ENCODE data around the gene CHAT. TPM values are rescaled to one million over a fixed set of nuclear protein-coding genes. Genes with fewer than 3 reads are reported as not detected.

CHAT gene
- polyA plus RNA-seq, 1 donor (not counting 4 experiments of a cell fraction or from before 2014, with no cell fraction given): not detected

DNA sequence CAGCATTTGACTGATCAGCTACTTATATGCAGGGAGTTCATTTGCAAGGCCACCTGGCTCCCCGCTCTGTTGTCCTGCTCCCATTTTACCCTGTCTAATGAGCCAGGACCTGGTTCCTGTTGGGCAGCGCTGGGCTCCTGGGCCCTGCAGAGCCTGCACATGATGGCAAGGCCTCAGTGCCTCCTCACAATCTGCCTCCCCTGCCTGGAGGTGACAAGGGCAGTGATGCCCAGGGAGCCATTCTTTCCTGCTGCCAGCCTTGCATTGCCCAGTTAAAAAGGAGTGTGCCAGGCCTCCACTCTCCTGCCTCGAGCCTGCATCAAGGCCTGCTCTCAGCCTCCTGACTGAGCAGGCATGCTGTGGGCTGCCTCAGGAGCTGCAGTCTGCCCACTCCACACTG lies 28.5 kb downstream of the CHAT start:
- Histone ChIP-seq H3K36me3 (ENCODE audit: control insufficient read depth in 2 of 2, extremely low read depth in 1 of 2, insufficient read depth in 2 of 2, low read length in 2 of 2) (no peaks in the 10 kb centered on the region), H2AFZ (ENCODE audit: control insufficient read depth, low read length) (no peak overlapping the region), H3K9ac (ENCODE audit: control insufficient read depth, extremely low read depth, insufficient read depth, low read length) (no peak overlapping the region), H3K27me3 (ENCODE audit: control insufficient read depth, extremely low read depth, insufficient read depth, low read length) (peaks cover 25% of the 10 kb centered on the region), H3K9me1 (ENCODE audit: control insufficient read depth, extremely low read depth, insufficient read depth, low read length) (no peaks in the 10 kb centered on the region), H4K20me1 (ENCODE audit: control insufficient read depth, extremely low read depth, insufficient read depth, low read length) (peaks cover 2% of the 10 kb centered on the region), H3K4me2 (ENCODE audit: control insufficient read depth, extremely low read depth, insufficient read depth, low read depth, low read length) (no peak overlapping the region), H3K9me3 (ENCODE audit: control insufficient read depth, low read depth, low read length) (no peaks in the 10 kb centered on the region), H3K4me3 (ENCODE audit: control insufficient read depth in 2 of 3, extremely low read depth in 1 of 3, insufficient read depth in 2 of 3, low read depth in 1 of 3, low read length in 3 of 3) (no peak overlapping the region), H3K27ac (ENCODE audit: control insufficient read depth, insufficient read depth, low read length) (no peak overlapping the region), H3K4me1 (ENCODE audit: control insufficient read depth, extremely low read depth, insufficient read depth, low read length) (no peaks in the 10 kb centered on the region), H3K79me2 (ENCODE audit: control insufficient read depth, insufficient read depth, low read length) (no peaks in the 10 kb centered on the region)
- dilution Hi-C loops (cut with MboI; ENCODE audit: extremely low pct_ligation_motif_present, low sequenced_read_pairs): no loop called here
- no peak for DNase-seq (ENCODE audit: low read depth, low spot score)
- no peak for FAIRE-seq
- TF ChIP-seq EZH2 (IDR thresholded peaks at IDR 0.05; ENCODE audit: low read length): no peak
- TF ChIP-seq, protein P1, sequence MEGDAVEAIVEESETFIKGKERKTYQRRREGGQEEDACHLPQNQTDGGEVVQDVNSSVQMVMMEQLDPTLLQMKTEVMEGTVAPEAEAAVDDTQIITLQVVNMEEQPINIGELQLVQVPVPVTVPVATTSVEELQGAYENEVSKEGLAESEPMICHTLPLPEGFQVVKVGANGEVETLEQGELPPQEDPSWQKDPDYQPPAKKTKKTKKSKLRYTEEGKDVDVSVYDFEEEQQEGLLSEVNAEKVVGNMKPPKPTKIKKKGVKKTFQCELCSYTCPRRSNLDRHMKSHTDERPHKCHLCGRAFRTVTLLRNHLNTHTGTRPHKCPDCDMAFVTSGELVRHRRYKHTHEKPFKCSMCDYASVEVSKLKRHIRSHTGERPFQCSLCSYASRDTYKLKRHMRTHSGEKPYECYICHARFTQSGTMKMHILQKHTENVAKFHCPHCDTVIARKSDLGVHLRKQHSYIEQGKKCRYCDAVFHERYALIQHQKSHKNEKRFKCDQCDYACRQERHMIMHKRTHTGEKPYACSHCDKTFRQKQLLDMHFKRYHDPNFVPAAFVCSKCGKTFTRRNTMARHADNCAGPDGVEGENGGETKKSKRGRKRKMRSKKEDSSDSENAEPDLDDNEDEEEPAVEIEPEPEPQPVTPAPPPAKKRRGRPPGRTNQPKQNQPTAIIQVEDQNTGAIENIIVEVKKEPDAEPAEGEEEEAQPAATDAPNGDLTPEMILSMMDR (optimal IDR thresholded peaks at IDR 0.05 in 1 of 3, IDR thresholded peaks at IDR 0.05 in 1 of 3, conservative IDR thresholded peaks at IDR 0.05 in 1 of 3; ENCODE audit: extremely low read depth in 1 of 3, insufficient read depth in 2 of 3, low read length in 3 of 3): no peak

GRCh38 chr10:49643241-49644034 lies 29.6 kb downstream of the CHAT start:
- H4K20me1 ChIP-seq (ENCODE audit: control insufficient read depth, extremely low read depth, insufficient read depth, low read length): peaks cover 2% of the 10 kb centered on the region
- H3K27me3 ChIP-seq (ENCODE audit: control insufficient read depth, extremely low read depth, insufficient read depth, low read length): peaks cover 21% of the 10 kb centered on the region
- no peaks in the 10 kb centered on the region for H3K4me1 ChIP-seq (ENCODE audit: control insufficient read depth, extremely low read depth, insufficient read depth, low read length)
- H3K79me2 ChIP-seq (ENCODE audit: control insufficient read depth, insufficient read depth, low read length): no peaks in the 10 kb centered on the region
- H3K4me2 ChIP-seq (ENCODE audit: control insufficient read depth, extremely low read depth, insufficient read depth, low read depth, low read length): no peak overlapping the region
- no peak overlapping the region for H3K27ac ChIP-seq (ENCODE audit: control insufficient read depth, insufficient read depth, low read length)
- H3K9ac ChIP-seq (ENCODE audit: control insufficient read depth, extremely low read depth, insufficient read depth, low read length): no peak overlapping the region
- dilution Hi-C loops (cut with MboI; ENCODE audit: extremely low pct_ligation_motif_present, low sequenced_read_pairs): no loop called here
- no peak overlapping the region for H3K4me3 ChIP-seq (ENCODE audit: control insufficient read depth in 2 of 3, extremely low read depth in 1 of 3, insufficient read depth in 2 of 3, low read depth in 1 of 3, low read length in 3 of 3)
- H2AFZ ChIP-seq (ENCODE audit: control insufficient read depth, low read length): no peak overlapping the region
- H3K9me3 ChIP-seq (ENCODE audit: control insufficient read depth, low read depth, low read length): no peaks in the 10 kb centered on the region
- TF ChIP-seq, protein P1 (optimal IDR thresholded peaks at IDR 0.05 in 1 of 3, IDR thresholded peaks at IDR 0.05 in 1 of 3, conservative IDR thresholded peaks at IDR 0.05 in 1 of 3; ENCODE audit: extremely low read depth in 1 of 3, insufficient read depth in 2 of 3, low read length in 3 of 3): no peak
- no peak for TF ChIP-seq EZH2 (IDR thresholded peaks at IDR 0.05; ENCODE audit: low read length)
- FAIRE-seq (no peak), DNase-seq (ENCODE audit: low read depth, low spot score) (no peak)
- no peaks in the 10 kb centered on the region for H3K36me3 ChIP-seq (ENCODE audit: control insufficient read depth in 2 of 2, extremely low read depth in 1 of 2, insufficient read depth in 2 of 2, low read length in 2 of 2)
- H3K9me1 ChIP-seq (ENCODE audit: control insufficient read depth, extremely low read depth, insufficient read depth, low read length): no peaks in the 10 kb centered on the region
